H1 (cell line): Measurements from ENCODE around the gene NASP. TPM values are rescaled to one million over a fixed set of nuclear protein-coding genes. Genes with fewer than 3 reads are reported as not detected.

ENCODE experiments used
- ATF3 ChIP-seq: IDR thresholded peaks from 2 replicates; pipeline ENCODE4 v1.6.1; 2011; ENCODE audit warnings: low read depth, mild to moderate bottlenecking, low read length; ENCODE audit not compliant: insufficient read depth
- CBX8 ChIP-seq: fragments of 300-800, 300-1000 bp; sonication (generic); IDR thresholded peaks from 2 replicates; pipeline ENCODE4 v1.7.1; 2016; ENCODE audit warnings: low read depth, low read length, borderline replicate concordance
- CHD7 ChIP-seq: fragments of 300-600 bp; sonication (generic); IDR thresholded peaks from 2 replicates; pipeline ENCODE4 v1.7.1; 2012; ENCODE audit warnings: low read length, moderate library complexity, mild to moderate bottlenecking, inconsistent platforms; ENCODE audit not compliant: insufficient replicate concordance
- EZH2 ChIP-seq: fragments of 200-600 bp; sonication (generic); IDR thresholded peaks from 2 replicates; pipeline ENCODE4 v1.7.1; 2012; ENCODE audit warnings: low read depth, mild to moderate bottlenecking, moderate library complexity, low read length, inconsistent platforms; ENCODE audit not compliant: severe bottlenecking
- GABPA ChIP-seq: IDR thresholded peaks from 2 replicates; pipeline ENCODE4 v1.6.1; 2011; ENCODE audit warnings: mild to moderate bottlenecking, low read length, moderate library complexity, borderline replicate concordance; ENCODE audit not compliant: insufficient read depth
- HDAC2 ChIP-seq, 2 experiments: fragments of 300-600 bp in 1 of 2; sonication (generic) in 1 of 2; IDR thresholded peaks; 2 replicates each; pipeline ENCODE4 v1.6.1; 2011 to 2012; ENCODE audit warnings: low read depth in 2 of 2, low read length in 2 of 2, mild to moderate bottlenecking in 2 of 2, moderate library complexity in 2 of 2, borderline replicate concordance in 1 of 2, inconsistent platforms in 1 of 2
- JUN ChIP-seq: IDR thresholded peaks from 2 replicates; pipeline ENCODE4 v1.6.1; 2011; ENCODE audit warnings: low read depth, mild to moderate bottlenecking, improper control_type of control experiment, low read length
- JUND ChIP-seq: IDR thresholded peaks from 2 replicates; pipeline ENCODE4 v1.6.1; 2011; ENCODE audit warnings: mild to moderate bottlenecking, improper control_type of control experiment, low read length
- polyA plus RNA-seq, 7 experiments: library from polyadenylated mRNA; depleted of rRNA in 3 of 7; stranded (reverse) in 5 of 7; unstranded in 2 of 7; fragments of >200 nt in 5 of 7; fragments of 200-250 nt in 2 of 7; gene quantifications; 1 replicate in 5 of 7; 2 replicates in 1 of 7; 4 replicates in 1 of 7; pipeline versions ENCODE4 v1.2.1 to v1.2.3, GENCODE V29; 2011 to 2013; ENCODE audit warnings: missing spikeins in 2 of 7, mixed read lengths in 2 of 7
- total RNA-seq: library from RNA; stranded (reverse); fragmentation: NEBNext Ultra II Directional; extraction: Animal tissue kit (Norgen Biotek cat#: 25700); gene quantifications from 2 replicates; pipeline ENCODE4 v1.2.1, GENCODE V29; 2021

Gene NASP
- total and polyA plus RNA-seq, 2 of the 8 experiments (the other 6 are each of a cell fraction or from before 2014, with no cell fraction given), result 263 to 647 TPM

GRCh38 chr1:45550401-45551351, 33.2 kb upstream of the NASP start, which contains the start of gene AKR1A1 (continued):
- no peak for TF ChIP-seq CHD7
- no peak for TF ChIP-seq JUN
- no peak for TF ChIP-seq CBX8
- peak in 1 of 2 experiments; percentile 44; a peak in 2 of 4 replicates for TF ChIP-seq HDAC2 (IDR thresholded peaks at IDR 0.05; ENCODE audit: borderline replicate concordance in 1 of 2, low read depth in 2 of 2, low read length in 2 of 2)
- TF ChIP-seq EZH2, result no peak
- no peak; the same call in 1 of the 2 replicates for TF ChIP-seq JUND
- TF ChIP-seq GABPA, result no peak
- peak; percentile 70 for TF ChIP-seq ATF3
